B cell (primary cell): ENCODE data around the gene METTL4.

Experiments used
- CTCF ChIP-seq: fragments of 200-600 bp; IDR thresholded peaks from one replicate; pipeline ENCODE4 v1.8.0; 2022; ENCODE audit warnings: antibody characterized with exemption, mild to moderate bottlenecking
- EZH2 ChIP-seq: IDR thresholded peaks from 2 replicates; pipeline ENCODE4 v1.6.1; 2012; ENCODE audit warnings: borderline replicate concordance, low read depth, mild to moderate bottlenecking, moderate library complexity, low read length; ENCODE audit not compliant: insufficient read depth, poor library complexity, severe bottlenecking

- TF ChIP-seq CTCF (no peak), EZH2 (no peak)
Observed at GRCh38 chr18:2538844-2539243, 32.5 kb downstream of the METTL4 start.
